ENCODE measurements around the gene VGF.

DNA sequence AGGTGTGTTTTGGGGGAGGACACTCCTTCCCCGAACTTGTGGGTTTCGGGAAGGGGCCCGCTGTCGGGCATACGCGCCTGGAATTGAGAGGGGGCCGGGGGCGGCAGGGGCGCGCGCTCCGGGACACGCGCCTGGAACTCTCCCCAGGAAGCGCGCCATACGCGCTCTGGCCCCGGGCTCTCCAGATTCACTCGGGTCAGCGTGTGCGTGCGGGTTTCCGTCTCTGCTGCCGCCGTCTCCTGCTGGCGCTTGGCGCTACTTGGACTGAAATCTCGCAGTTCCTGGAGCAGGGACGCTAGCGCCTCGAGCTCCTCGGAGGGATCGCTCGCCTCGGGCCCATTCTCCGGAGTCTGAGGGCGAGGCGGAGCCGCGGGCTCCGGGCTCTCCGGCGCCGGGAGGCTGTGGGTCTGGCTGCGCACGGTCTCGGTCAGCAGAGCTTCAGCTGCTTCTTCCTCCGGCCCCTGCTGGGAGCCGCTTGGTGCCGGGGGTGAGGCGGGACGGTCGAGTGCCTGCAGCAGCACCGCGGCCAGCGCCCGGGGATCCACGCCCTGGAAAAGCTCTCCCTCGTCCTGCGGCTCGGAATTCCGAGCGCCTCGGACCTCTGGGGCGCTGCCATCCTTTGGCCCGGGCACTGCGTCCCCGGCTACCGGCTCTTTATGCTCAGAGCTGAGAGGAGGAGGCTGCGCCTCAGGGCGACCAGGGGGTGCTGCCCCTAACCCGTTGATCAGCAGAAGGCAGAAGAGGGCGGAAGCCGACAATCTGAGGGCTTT, 1.1 kb downstream of the VGF start:
- TF ChIP-seq, protein P1, sequence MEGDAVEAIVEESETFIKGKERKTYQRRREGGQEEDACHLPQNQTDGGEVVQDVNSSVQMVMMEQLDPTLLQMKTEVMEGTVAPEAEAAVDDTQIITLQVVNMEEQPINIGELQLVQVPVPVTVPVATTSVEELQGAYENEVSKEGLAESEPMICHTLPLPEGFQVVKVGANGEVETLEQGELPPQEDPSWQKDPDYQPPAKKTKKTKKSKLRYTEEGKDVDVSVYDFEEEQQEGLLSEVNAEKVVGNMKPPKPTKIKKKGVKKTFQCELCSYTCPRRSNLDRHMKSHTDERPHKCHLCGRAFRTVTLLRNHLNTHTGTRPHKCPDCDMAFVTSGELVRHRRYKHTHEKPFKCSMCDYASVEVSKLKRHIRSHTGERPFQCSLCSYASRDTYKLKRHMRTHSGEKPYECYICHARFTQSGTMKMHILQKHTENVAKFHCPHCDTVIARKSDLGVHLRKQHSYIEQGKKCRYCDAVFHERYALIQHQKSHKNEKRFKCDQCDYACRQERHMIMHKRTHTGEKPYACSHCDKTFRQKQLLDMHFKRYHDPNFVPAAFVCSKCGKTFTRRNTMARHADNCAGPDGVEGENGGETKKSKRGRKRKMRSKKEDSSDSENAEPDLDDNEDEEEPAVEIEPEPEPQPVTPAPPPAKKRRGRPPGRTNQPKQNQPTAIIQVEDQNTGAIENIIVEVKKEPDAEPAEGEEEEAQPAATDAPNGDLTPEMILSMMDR (IDR thresholded peaks at IDR 0.05; ENCODE audit: low read depth, low read length) = no peak
- TF ChIP-seq EZH2phosphoT487 (IDR thresholded peaks at IDR 0.05; ENCODE audit: low read depth) = no peak
